ENCODE results near the gene GLOD4.
"Not testable (repeated sequence)": the region's sequence is repeated elsewhere in the genome, so short reads cannot be mapped to it uniquely, and the experiment has no call there.

Gene GLOD4, protein sequence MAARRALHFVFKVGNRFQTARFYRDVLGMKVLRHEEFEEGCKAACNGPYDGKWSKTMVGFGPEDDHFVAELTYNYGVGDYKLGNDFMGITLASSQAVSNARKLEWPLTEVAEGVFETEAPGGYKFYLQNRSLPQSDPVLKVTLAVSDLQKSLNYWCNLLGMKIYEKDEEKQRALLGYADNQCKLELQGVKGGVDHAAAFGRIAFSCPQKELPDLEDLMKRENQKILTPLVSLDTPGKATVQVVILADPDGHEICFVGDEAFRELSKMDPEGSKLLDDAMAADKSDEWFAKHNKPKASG

DNA sequence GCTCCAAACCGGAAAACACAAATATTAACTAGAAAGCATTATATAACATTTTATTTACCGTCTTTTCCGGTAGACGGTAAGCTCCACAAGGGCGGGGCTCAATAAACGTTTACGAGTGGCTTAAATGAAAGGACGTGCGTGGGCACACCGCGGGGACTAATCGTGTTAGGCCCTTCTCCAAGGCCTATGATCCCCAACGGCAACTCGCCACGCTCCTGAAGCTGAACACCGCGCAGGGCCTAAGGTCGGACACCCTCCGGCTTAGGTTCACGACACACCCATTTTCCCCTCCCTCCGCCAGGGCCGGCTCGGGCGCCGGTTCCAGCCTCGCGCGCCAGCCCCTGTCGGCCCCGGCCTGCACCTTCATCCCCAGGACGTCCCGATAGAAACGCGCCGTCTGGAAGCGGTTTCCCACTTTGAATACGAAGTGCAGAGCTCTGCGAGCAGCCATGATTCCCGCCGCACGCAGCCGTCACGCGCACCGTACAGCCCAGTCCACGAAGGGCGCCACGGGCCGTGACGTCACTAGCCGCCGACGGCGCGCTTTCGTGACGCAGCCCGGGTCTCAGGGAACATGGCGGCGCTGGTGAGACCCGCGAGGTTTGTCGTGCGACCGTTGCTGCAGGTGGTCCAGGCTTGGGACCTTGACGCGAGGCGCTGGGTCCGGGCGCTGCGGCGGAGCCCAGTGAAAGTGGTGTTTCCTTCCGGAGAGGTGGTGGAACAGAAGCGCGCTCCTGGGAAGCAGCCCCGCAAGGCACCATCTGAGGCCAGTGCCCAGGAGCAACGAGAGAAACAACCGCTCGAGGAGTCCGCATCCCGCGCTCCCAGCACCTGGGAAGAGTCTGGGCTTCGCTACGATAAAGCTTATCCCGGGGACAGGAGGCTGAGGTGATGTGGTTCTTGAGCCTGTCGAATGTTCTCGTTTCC, at the start of gene GLOD4, which contains the start of gene MRM3:
Gene GLOD4, minus strand, starts transcription at position 476 of the 927 bp plus-strand sequence. Its CDS starts 25 bp downstream, at position 451.
Gene MRM3, plus strand, starts transcription at position 549 of the 927 bp plus-strand sequence. Its CDS starts 26 bp downstream, at position 575.
- H3K36me3 Mint-ChIP-seq (ENCODE audit: low read depth): peaks cover 50% of the 10 kb centered on the region
- no peaks in the 10 kb centered on the region for H3K27me3 Mint-ChIP-seq
- no peaks in the 10 kb centered on the region for H3K9me3 Mint-ChIP-seq
- peak within 1 kb of the TSS; percentile 95 for H3K27ac Mint-ChIP-seq
- H3K4me3 Mint-ChIP-seq: peak within 1 kb of the TSS; percentile 97
- peaks cover 39% of the 10 kb centered on the region for H3K4me1 Mint-ChIP-seq (ENCODE audit: low read depth)

DNA sequence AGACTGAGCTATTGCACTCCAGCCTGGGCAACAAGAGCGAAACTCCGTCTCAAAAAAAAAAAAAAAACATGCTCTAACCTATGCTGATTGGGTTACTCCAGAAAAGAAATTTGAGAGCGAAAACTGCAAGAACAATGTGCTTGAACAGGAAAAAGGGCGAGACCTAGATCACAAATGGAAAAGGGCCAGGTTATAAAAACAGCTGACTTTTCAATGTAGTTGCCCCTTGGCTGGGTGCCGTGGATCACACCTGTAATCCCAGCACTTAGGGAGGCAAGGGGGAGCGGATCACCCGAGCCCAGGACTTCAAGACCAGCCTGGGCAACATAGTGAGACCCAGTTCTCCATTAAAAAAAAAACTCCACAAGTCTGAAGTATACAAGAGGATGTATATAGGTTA, 48.9 kb upstream of the GLOD4 start:
- H3K27ac Mint-ChIP-seq: no peak overlapping the region
- no peaks in the 10 kb centered on the region for H3K9me3 Mint-ChIP-seq
- H3K4me3 Mint-ChIP-seq: no peak overlapping the region
- H3K4me1 Mint-ChIP-seq (ENCODE audit: low read depth): no peaks in the 10 kb centered on the region
- H3K36me3 Mint-ChIP-seq (ENCODE audit: low read depth): no peaks in the 10 kb centered on the region
- H3K27me3 Mint-ChIP-seq: no peaks in the 10 kb centered on the region

DNA sequence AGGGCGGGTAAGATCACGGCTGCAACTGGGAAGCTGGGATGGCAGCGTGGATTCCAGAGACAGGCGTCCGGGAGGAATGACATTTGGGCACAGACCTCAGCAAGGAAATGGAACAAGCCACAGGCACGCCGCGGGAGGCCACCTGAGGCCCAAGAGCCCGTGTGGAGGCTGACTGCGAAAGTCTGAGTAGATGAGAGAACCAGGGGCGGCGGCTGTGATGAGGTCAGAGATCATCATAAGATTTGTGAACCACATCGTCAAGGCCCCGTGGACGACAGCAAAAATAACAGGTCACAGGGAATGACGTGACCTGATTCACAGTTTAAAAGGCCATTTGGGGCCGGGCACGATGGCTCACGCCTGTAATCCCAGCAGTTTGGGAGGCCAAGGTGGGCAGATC, 48.3 kb upstream of the GLOD4 start:
- no peak overlapping the region for H3K4me3 Mint-ChIP-seq
- H3K36me3 Mint-ChIP-seq (ENCODE audit: low read depth): no peaks in the 10 kb centered on the region
- H3K27me3 Mint-ChIP-seq: no peaks in the 10 kb centered on the region
- H3K27ac Mint-ChIP-seq: no peak overlapping the region
- no peaks in the 10 kb centered on the region for H3K9me3 Mint-ChIP-seq
- no peaks in the 10 kb centered on the region for H3K4me1 Mint-ChIP-seq (ENCODE audit: low read depth)

DNA sequence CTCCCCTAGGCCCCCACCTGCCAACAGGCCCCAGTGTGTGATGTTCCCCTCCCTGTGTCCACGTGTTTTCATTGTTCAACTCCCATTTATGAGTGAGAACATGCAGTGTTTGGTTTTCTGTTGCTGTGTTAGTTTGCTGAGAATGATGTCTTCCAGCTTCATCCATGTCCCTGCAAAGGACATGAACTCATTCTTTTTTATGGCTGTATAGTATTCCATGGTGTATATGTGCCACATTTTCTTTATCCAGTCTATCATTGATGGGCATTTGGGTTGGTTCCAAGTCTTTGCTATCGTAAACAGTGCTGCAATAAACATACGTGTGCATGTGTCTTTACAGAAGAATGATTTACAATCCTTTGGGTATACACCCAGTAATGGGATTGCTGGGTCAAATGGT, 47.5 kb upstream of the GLOD4 start:
- H3K36me3 Mint-ChIP-seq (ENCODE audit: low read depth); H3K4me3 Mint-ChIP-seq; H3K4me1 Mint-ChIP-seq (ENCODE audit: low read depth); H3K27me3 Mint-ChIP-seq; H3K9me3 Mint-ChIP-seq; H3K27ac Mint-ChIP-seq: not testable (repeated sequence)

DNA sequence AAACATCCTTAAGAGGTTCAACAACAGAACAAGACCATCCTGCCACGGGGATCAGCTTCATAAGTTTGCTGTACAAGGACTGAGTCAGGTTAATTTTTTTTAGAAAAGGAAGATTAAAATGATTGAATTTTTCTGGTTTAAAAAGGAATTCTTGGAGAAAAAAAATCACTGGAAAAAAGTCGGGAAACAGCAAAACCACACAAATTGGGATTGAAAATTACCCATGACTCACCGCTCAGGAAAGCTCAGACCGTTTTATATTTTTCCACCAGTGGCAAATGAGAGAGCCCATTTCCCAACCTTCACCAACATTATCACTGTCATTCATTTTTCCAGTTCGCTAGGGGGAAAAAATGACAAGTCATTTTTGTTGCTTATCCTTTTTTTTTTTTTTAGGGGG, 46.7 kb upstream of the GLOD4 start:
- no peaks in the 10 kb centered on the region for H3K4me1 Mint-ChIP-seq (ENCODE audit: low read depth)
- H3K27ac Mint-ChIP-seq: no peak overlapping the region
- no peaks in the 10 kb centered on the region for H3K9me3 Mint-ChIP-seq

DNA sequence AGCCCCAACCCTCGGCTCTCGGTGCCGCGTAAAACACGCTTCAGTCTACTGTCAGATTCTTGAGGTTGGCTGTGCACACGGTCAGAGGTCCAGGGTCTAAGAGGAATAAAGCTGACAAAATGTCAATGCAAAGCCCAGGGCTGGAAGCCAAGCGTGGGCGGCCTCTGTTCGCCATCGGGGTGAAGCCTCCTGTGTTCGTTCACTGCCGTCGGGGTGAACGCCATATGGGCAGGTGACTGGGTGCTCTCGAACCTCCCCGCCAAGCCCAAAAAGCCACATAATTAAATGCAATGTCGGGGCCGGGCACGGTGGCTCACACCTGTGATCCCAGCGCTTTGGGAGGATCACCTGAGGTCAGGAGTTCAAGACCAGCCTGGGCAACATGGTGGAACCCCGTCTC, 44.7 kb upstream of the GLOD4 start:
- no peaks in the 10 kb centered on the region for H3K9me3 Mint-ChIP-seq
- H3K36me3 Mint-ChIP-seq (ENCODE audit: low read depth): no peaks in the 10 kb centered on the region
- H3K27ac Mint-ChIP-seq: no peak overlapping the region
- H3K4me1 Mint-ChIP-seq (ENCODE audit: low read depth): no peaks in the 10 kb centered on the region
- no peak overlapping the region for H3K4me3 Mint-ChIP-seq
- H3K27me3 Mint-ChIP-seq: no peaks in the 10 kb centered on the region

More for the DNA sequence above, 46.7 kb upstream of the GLOD4 start:
- no peaks in the 10 kb centered on the region for H3K27me3 Mint-ChIP-seq
- no peak overlapping the region for H3K4me3 Mint-ChIP-seq
- no peaks in the 10 kb centered on the region for H3K36me3 Mint-ChIP-seq (ENCODE audit: low read depth)

DNA sequence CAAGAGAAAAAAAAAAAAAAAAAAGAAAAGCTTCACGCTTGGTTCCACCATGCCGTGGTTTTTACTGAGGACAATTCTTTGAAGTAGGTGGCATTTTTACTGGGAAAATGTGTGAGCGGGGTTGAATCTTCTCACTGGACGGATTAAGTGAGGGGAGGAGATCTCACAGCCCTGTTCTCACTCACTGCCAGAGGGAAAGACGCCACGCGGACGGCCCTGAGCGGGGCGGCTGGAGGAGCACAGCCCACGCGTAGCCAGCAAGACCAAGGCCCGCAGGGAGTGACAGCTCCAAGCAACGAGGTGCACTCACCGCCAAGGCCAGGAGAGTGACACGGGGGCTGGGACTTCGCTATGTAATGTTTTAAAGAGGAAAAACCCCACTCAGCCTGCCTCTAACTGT, 43.1 kb upstream of the GLOD4 start:
- H3K27me3 Mint-ChIP-seq: no peaks in the 10 kb centered on the region
- H3K9me3 Mint-ChIP-seq: no peaks in the 10 kb centered on the region
- H3K27ac Mint-ChIP-seq: no peak overlapping the region
- H3K4me1 Mint-ChIP-seq (ENCODE audit: low read depth): no peaks in the 10 kb centered on the region
- H3K36me3 Mint-ChIP-seq (ENCODE audit: low read depth): no peaks in the 10 kb centered on the region
- H3K4me3 Mint-ChIP-seq: no peak overlapping the region

DNA sequence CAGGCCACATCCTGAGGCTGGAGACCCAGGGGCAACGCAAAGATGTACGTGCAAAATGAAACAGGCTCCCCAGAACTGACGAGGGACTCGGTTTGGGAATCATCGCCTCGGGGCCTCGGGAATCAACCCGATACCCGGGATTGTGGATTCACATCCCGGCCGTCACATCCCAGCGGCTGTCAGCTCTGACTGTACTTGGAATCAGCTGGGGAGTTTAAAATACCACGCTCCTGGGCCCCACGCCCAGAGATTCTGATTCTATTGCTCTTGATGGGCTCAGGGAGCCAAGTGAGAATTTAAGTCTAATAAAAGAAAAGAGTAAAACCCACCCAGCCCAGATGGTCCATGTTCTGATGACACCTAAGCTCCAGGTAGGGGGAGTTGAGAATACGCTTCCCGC, 42.3 kb upstream of the GLOD4 start:
- Mint-ChIP-seq H3K27ac (no peak overlapping the region), H3K4me3 (no peak overlapping the region), H3K9me3 (no peaks in the 10 kb centered on the region), H3K36me3 (ENCODE audit: low read depth) (no peaks in the 10 kb centered on the region), H3K4me1 (ENCODE audit: low read depth) (no peaks in the 10 kb centered on the region), H3K27me3 (no peaks in the 10 kb centered on the region)

DNA sequence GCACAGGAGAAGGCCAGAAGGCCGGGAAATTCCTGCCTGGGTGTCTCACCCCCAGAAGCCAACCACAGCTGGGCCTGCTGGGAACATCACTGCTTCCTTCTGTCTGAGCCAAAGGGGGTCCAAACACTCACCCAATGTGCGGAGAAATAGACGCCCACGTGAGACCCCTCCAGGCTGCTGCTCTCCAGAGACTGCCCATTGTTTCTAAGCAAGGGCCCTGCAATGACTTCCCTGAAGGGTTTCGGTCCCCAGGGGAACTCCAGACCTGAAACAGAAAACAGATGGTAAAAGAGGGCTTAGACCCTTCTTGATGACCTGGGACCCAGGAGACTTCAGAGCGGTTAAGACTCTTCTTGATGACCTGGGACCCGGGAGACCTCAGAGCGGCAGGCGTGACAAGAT, 41.4 kb upstream of the GLOD4 start:
- Mint-ChIP-seq H3K4me3 (no peak overlapping the region), H3K27me3 (no peaks in the 10 kb centered on the region), H3K36me3 (ENCODE audit: low read depth) (no peaks in the 10 kb centered on the region), H3K4me1 (ENCODE audit: low read depth) (no peaks in the 10 kb centered on the region), H3K9me3 (no peaks in the 10 kb centered on the region), H3K27ac (no peak overlapping the region)

DNA sequence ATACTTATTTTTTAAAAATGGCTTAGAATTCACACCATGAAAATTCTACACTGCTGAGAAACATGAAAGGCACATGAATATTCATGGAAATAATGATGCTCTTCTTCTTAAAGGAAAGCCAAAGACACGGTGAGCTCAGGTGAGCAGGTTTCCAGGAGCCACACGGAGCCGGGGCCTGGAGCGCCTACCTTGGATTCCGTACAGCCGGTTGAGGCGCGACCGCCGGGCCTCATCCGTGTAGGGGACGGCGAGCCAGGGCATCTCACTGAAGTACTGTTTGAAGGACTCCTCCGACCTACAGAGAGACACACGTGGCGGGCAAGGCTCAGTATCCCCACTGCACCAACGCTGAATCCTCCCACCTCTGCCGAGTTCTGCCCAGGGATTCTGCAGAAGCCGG, 37.2 kb upstream of the GLOD4 start:
- Mint-ChIP-seq H3K27me3 (no peaks in the 10 kb centered on the region), H3K4me3 (no peak overlapping the region), H3K9me3 (no peaks in the 10 kb centered on the region), H3K4me1 (ENCODE audit: low read depth) (no peaks in the 10 kb centered on the region), H3K36me3 (ENCODE audit: low read depth) (no peaks in the 10 kb centered on the region), H3K27ac (no peak overlapping the region)

DNA sequence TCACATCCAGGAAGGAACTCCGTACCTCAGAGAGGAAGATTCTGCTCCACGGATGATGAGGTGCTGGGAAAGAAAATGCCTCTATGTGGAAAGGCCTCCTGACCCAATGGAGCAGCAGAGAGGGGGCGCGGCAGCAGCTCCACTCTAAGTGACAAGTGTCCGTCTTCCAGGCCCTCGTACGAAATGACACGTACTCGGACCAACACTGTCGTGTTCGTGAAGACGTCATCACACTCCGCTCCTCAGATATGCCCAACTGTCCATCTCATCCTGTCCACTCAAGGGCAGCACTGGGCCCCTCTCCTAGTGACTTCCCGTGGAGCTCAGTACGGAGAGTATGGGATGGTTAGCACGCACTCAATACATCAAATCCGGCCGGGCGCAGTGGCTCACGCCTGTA, 32.3 kb upstream of the GLOD4 start:
- H3K4me1 Mint-ChIP-seq (ENCODE audit: low read depth): no peaks in the 10 kb centered on the region
- peaks cover 7% of the 10 kb centered on the region for H3K27me3 Mint-ChIP-seq
- peaks cover 5% of the 10 kb centered on the region for H3K9me3 Mint-ChIP-seq
- no peak overlapping the region for H3K27ac Mint-ChIP-seq
- no peak overlapping the region for H3K4me3 Mint-ChIP-seq
- no peaks in the 10 kb centered on the region for H3K36me3 Mint-ChIP-seq (ENCODE audit: low read depth)

DNA sequence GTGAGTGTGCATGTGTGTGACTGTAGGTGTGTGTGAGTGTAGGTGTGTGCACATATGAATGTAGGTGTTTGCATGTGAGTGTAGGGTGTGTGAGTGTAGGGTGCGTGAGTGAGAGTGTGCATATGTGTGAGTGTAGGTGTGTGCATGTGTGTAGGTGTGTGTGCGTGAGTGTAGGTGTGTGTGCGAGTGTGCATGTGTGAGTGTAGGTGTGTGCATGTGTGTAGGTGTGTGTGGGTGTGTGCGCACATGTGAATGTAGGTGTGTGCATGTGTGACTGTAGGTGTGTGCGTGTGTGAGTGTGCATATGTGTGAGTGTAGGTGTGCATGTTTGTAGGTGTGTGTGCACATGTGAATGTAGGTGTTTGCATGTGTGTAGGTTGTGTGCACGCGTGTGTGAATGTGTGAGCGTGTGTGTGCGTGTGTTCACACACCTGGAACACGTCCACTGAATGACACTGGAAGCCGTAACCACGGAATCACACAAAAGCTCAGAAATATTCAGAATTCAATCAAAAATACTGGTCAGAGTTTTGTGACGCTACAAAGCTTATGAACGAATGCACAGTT, 30.6 kb upstream of the GLOD4 start:
- Mint-ChIP-seq H3K36me3 (ENCODE audit: low read depth) (no peaks in the 10 kb centered on the region), H3K9me3 (peaks cover 5% of the 10 kb centered on the region), H3K27ac (no peak overlapping the region), H3K4me1 (ENCODE audit: low read depth) (no peaks in the 10 kb centered on the region), H3K4me3 (no peak overlapping the region), H3K27me3 (peaks cover 7% of the 10 kb centered on the region)

DNA sequence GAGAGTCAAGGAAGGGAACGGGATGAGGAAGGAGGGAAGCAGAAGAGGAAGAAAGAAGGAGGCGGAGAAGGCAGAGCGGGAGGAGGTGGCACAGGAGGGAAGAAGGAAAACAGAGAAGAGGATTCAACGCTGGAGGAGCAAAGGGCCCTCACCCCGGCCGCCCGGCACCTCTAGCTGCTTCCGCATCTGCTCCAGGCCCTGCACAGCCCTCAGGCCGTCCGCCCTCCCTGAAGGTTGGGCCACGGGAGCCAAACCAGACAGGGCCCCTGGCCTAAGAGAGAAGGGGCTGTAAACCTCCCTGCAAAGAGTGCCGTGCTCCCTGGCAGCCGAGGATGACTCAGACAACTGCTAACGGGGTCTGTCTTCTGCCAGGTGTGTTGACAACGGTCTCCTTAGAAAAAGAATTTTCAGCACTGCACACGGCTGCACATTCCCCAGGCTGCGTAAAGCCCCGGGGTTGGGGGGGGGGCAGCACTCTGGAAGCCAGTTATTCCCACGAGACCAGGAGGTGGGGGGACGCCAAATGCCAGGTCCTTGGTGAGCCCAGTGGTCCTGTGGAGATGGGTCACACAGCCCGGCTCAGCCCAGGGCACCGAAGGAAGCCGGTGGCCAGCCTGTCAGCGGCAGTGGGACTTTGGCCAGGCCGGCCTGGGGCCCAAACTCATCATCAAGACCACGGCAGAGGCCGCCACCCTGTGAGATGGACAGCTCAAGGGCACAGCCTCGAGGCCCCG, 29.1 kb upstream of the GLOD4 start:
- Mint-ChIP-seq H3K4me3 (no peak overlapping the region), H3K4me1 (ENCODE audit: low read depth) (no peaks in the 10 kb centered on the region), H3K27me3 (peaks cover 7% of the 10 kb centered on the region), H3K27ac (no peak overlapping the region), H3K9me3 (peaks cover 5% of the 10 kb centered on the region), H3K36me3 (ENCODE audit: low read depth) (no peaks in the 10 kb centered on the region)

DNA sequence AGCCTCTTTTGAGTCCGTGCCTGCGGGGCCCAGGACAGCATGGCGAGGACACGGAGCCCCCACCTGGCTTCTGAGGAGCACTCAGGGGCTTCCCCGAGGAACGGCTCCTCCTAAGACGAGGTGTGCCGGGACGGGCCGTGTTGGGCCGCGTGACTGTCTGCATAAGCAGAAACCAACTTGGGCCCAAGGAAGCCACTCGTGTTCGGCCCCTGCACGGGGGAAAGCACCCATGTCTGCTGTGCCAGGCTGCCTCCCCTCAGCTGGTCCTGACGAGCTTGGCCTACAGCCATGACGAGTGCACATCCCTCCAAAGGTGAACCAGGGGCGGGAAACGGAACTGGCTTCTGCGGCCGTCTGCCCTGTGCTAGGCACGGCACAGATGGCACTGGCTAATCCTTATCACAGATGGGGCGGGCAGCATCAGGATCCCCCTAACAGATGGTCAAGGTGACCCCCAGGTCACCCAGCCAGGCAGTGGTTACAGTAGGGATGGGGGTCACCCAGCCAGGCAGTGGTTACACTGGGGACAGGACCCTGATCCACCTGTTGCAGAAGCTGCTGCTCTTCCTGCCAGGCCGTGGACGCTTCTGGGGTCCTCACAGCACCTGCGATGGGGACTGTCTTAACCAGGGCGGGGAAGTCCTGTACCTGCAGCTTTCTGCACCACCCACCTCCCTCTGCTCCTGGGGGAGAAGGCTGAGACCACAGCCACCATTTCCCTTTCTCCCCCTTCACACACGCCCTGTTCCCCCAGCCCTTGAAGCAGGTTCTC, 25.6 kb upstream of the GLOD4 start:
- Mint-ChIP-seq H3K27ac (no peak overlapping the region), H3K4me3 (no peak overlapping the region), H3K4me1 (ENCODE audit: low read depth) (no peaks in the 10 kb centered on the region), H3K27me3 (peaks cover 3% of the 10 kb centered on the region), H3K9me3 (peaks cover 5% of the 10 kb centered on the region), H3K36me3 (ENCODE audit: low read depth) (no peaks in the 10 kb centered on the region)

Data from stimulated activated naive CD8-positive, alpha-beta T cell treated with anti-CD3 and anti-CD28 coated beads, Interleukin-15, Interleukin-2, amounts not matched to agents 100 ng/mL and 50 ng/mL, for 24 hours (primary cell).